ENCODE results near the gene ZNF536.

DNA sequence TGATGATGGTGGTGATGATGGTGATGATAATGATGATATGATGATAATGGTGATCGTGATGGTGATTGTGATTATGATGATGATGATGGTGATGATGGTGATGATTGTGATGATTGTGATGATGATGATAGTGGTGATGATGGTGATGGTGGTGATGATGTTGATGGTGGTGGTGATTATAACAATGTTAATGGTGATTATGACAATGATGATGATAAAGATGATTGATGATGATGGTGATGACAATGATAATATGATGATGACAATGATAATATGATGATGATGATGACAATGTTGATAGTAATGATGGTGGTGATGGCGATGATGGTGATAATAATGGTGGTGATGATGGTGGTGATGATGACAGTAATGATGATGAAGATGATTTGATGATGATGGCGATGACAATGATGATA lies 34.1 kb upstream of the ZNF536 start:
- TF ChIP-seq CTCF (IDR thresholded peaks at IDR 0.05) (no peak), POLR2AphosphoS5 (IDR thresholded peaks at IDR 0.05) (no peak), POLR2A (IDR thresholded peaks at IDR 0.05) (no peak)

Measured in sigmoid colon (tissue), 4 donors.